HCT116 (cell line): ENCODE measurements around the gene PGBD1. TPM values are rescaled to one million over a fixed set of nuclear protein-coding genes. Genes with fewer than 3 reads are reported as not detected.

Experiments
- ATAC-seq: fragments of 200-7000 bp; cut with Tn5 transposase; 2 replicates; pipeline ENCODE4 v1.9.1; 2020; ENCODE audit warnings: mild to moderate bottlenecking, moderate library complexity
- BruUV-seq: library from RNA; stranded (reverse); fragments of 400-500 nt; replicated peaks from 2 replicates; lab custom pipeline; 2021; lab: Mats Ljungman, UMichigan
- CTCF ChIA-PET: fragments of 300-600 bp; sonication (Branson Sonifier 250); formaldehyde crosslinking; loops from one replicate; lab custom pipeline; 2021; ENCODE audit warnings: antibody characterized with exemption; lab: Charles Lee
- POLR2A ChIA-PET: fragments of 300-600, 350-600 bp; sonication (Branson Sonifier 250); formaldehyde crosslinking; loops from one replicate; lab custom pipeline; 2021; ENCODE audit warnings: antibody characterized with exemption; lab: Charles Lee
- RAD21 ChIA-PET, 2 experiments: fragments of 300-600 bp; sonication (Branson Sonifier 250); formaldehyde crosslinking; loops; one replicate each; lab custom pipeline; 2023; ENCODE audit warnings: low total read pairs in 2 of 2; ENCODE audit not compliant: uncharacterized antibody in 2 of 2, unreplicated experiment in 2 of 2, low non-redundant PET in 1 of 2; lab: Charles Lee
- DNase-seq: peaks from one replicate; pipeline ENCODE4 v3.0.0-alpha.2; 2010; ENCODE audit warnings: low read depth, low spot score
- H2AFZ ChIP-seq: fragments of 200-600 bp; shearing (Covaris generic), sonication (generic); 2 replicates; pipeline ENCODE4 v1.6.1; 2017; ENCODE audit warnings: low read depth, mixed run types, mixed read lengths, antibody characterized with exemption, low read length; ENCODE audit not compliant: poor library complexity, severe bottlenecking
- H3K27ac ChIP-seq: 2 replicates; pipeline ENCODE4 v1.5.1; 2012; ENCODE audit warnings: low read depth, low read length
- H3K27me3 ChIP-seq: fragments of 200-600 bp; sonication (generic); 2 replicates; pipeline ENCODE4 v1.6.1; 2016; ENCODE audit warnings: mixed run types, low read length, mixed read lengths; ENCODE audit not compliant: insufficient read depth
- H3K36me3 ChIP-seq, 2 experiments: fragments of 200-500 bp in 1 of 2; fragments of 200-600 bp in 1 of 2; sonication (Bioruptor generic) in 1 of 2; sonication (generic) in 1 of 2; 2 replicates each; pipeline versions ENCODE4 v1.5.1 to v1.6.1; 2014 to 2016; ENCODE audit warnings: low read length in 2 of 2, inconsistent platforms in 1 of 2, mixed read lengths in 1 of 2, mixed run types in 1 of 2; ENCODE audit not compliant: insufficient read depth in 2 of 2, control insufficient read depth in 1 of 2
- H3K4me1 ChIP-seq, 2 experiments: fragments of 200-600 bp in 1 of 2; sonication (generic) in 1 of 2; 2 replicates each; pipeline versions ENCODE4 v1.5.1 to v1.6.1; 2012 to 2017; ENCODE audit warnings: low read length in 2 of 2, inconsistent platforms in 1 of 2, mild to moderate bottlenecking in 1 of 2, mixed read lengths in 1 of 2, mixed run types in 1 of 2, moderate library complexity in 1 of 2; ENCODE audit not compliant: insufficient read depth in 2 of 2, control insufficient read depth in 1 of 2
- H3K4me2 ChIP-seq: fragments of 200-600 bp; sonication (generic); 2 replicates; pipeline ENCODE4 v1.6.1; 2017; ENCODE audit warnings: mixed run types, low read length, mixed read lengths
- H3K4me3 ChIP-seq, 2 experiments: fragments of 200-600 bp in 1 of 2; sonication (generic) in 1 of 2; replicated peaks in 1 of 2; 2 replicates each; pipeline ENCODE4 v1.5.1; 2011 to 2016; ENCODE audit warnings: low read length in 2 of 2, control low read depth in 1 of 2, low read depth in 1 of 2, mild to moderate bottlenecking in 1 of 2, mixed read lengths in 1 of 2, mixed run types in 1 of 2
- H3K79me2 ChIP-seq: fragments of 200-600 bp; sonication (generic); 2 replicates; pipeline ENCODE4 v1.6.1; 2017; ENCODE audit warnings: mild to moderate bottlenecking, mixed run types, low read length, moderate library complexity, mixed read lengths; ENCODE audit not compliant: insufficient read depth
- H3K9ac ChIP-seq: fragments of 200-600 bp; sonication (generic); 2 replicates; pipeline ENCODE4 v1.6.1; 2016; ENCODE audit warnings: low read length, mixed read lengths
- H3K9me2 ChIP-seq: fragments of 200-600 bp; sonication (generic), shearing (Covaris generic); 2 replicates; pipeline ENCODE4 v1.6.1; 2017; ENCODE audit warnings: mixed run types, mild to moderate bottlenecking, moderate library complexity; ENCODE audit not compliant: insufficient read depth
- H3K9me3 ChIP-seq, 2 experiments: fragments of 200-500 bp in 1 of 2; fragments of 200-600 bp in 1 of 2; sonication (Bioruptor generic) in 1 of 2; sonication (generic) in 1 of 2; 2 replicates each; pipeline ENCODE4 v1.6.1; 2014 to 2017; ENCODE audit warnings: low read length in 2 of 2, mixed read lengths in 2 of 2, inconsistent platforms in 1 of 2, low read depth in 1 of 2, mild to moderate bottlenecking in 1 of 2, mixed run types in 1 of 2, moderate library complexity in 1 of 2; ENCODE audit not compliant: control insufficient read depth in 1 of 2, insufficient read depth in 1 of 2
- H4K20me1 ChIP-seq: fragments of 200-600 bp; sonication (generic), shearing (Covaris generic); 2 replicates; pipeline ENCODE4 v1.6.1; 2017; ENCODE audit warnings: mixed run types, mild to moderate bottlenecking, moderate library complexity; ENCODE audit not compliant: insufficient read depth
- CBX3 ChIP-seq: IDR thresholded peaks from 2 replicates; pipeline ENCODE4 v1.6.1; 2012; ENCODE audit warnings: low read depth
- CEBPB ChIP-seq: IDR thresholded peaks from 2 replicates; pipeline ENCODE4 v1.6.1; 2012; ENCODE audit warnings: low read depth
- CTCF ChIP-seq, 3 experiments: fragments of 200-600 bp in 1 of 3; sonication (generic) in 1 of 3; IDR thresholded peaks in 2 of 3; conservative IDR thresholded peaks in 1 of 3; 2 replicates each; pipeline ENCODE4 v1.5.1; 2012 to 2017; ENCODE audit warnings: low read depth in 2 of 3, low read length in 2 of 3, antibody characterized with exemption in 1 of 3, borderline replicate concordance in 1 of 3, control low read depth in 1 of 3, mild to moderate bottlenecking in 1 of 3, mixed read lengths in 1 of 3, mixed run types in 1 of 3, moderate library complexity in 1 of 3; ENCODE audit not compliant: insufficient read depth in 1 of 3
- ELF1 ChIP-seq: IDR thresholded peaks from 2 replicates; pipeline ENCODE4 v1.6.1; 2012; ENCODE audit warnings: low read depth, borderline replicate concordance
- EZH2 ChIP-seq: fragments of 200-600 bp; sonication (generic); IDR thresholded peaks from 2 replicates; pipeline ENCODE4 v1.6.1; 2017; ENCODE audit warnings: antibody characterized with exemption, mixed run types
- EZH2phosphoT487 ChIP-seq: fragments of 200-600 bp; IDR thresholded peaks from 2 replicates; pipeline ENCODE4 v1.6.1; 2018; ENCODE audit warnings: antibody characterized with exemption, borderline replicate concordance
- FOSL1 ChIP-seq: IDR thresholded peaks from 2 replicates; pipeline ENCODE4 v1.6.1; 2012; ENCODE audit warnings: low read depth
- MAX ChIP-seq: IDR thresholded peaks from 2 replicates; pipeline ENCODE4 v1.6.1; 2012
- POLR2AphosphoS5 ChIP-seq: IDR thresholded peaks from 2 replicates; pipeline ENCODE4 v1.6.1; 2011; ENCODE audit warnings: mild to moderate bottlenecking, low read depth, low read length, moderate library complexity
- RAD21 ChIP-seq: IDR thresholded peaks from 2 replicates; pipeline ENCODE4 v1.6.1; 2012; ENCODE audit warnings: low read depth, mild to moderate bottlenecking
- SIN3A ChIP-seq: IDR thresholded peaks from 2 replicates; pipeline ENCODE4 v1.6.1; 2012; ENCODE audit warnings: low read depth
- SP1 ChIP-seq: IDR thresholded peaks from 2 replicates; pipeline ENCODE4 v1.6.1; 2012; ENCODE audit warnings: low read depth
- SRF ChIP-seq: IDR thresholded peaks from 2 replicates; pipeline ENCODE4 v1.6.1; 2012; ENCODE audit warnings: low read depth
- YY1 ChIP-seq: IDR thresholded peaks from 2 replicates; pipeline ENCODE4 v1.6.1; 2011; ENCODE audit warnings: low read length, low read depth, moderate library complexity, mild to moderate bottlenecking; ENCODE audit not compliant: insufficient replicate concordance; ENCODE audit errors: extremely low read depth
- ZFX ChIP-seq: fragments of 450-650 bp; IDR thresholded peaks from 2 replicates; pipeline ENCODE4 v1.6.1; 2017
- intact Hi-C: fragments of 100-400 bp; cut with micrococcal nuclease; formaldehyde crosslinking; loops from 2 replicates; pipeline ENCODE4 v1.10.0; 2022
- total RNA-seq: library from RNA; stranded (reverse); gene quantifications from one replicate; pipeline ENCODE4 v1.2.1, GENCODE V29; 2021; ENCODE audit not compliant: unreplicated experiment
- TF ChIP-seq, protein P1 (sequence below): IDR thresholded peaks from 2 replicates; pipeline ENCODE4 v1.6.1; 2012; ENCODE audit warnings: low read depth

Gene PGBD1
- total RNA-seq, 1 experiment from 2014 or later, result 3.6 TPM

GRCh38 chr6:28252009-28252975 is 29.1 kb upstream of the PGBD1 start, which contains the start of gene ZKSCAN4 (continued):
- TF ChIP-seq FOSL1 (no peak), SRF (peak; percentile 58; the same call in 1 of the 2 replicates), MAX (peak; percentile 46; the same call in 1 of the 2 replicates), CEBPB (no peak), ZFX (no peak), POLR2AphosphoS5 (peak; percentile 73), CBX3 (peak; percentile 76)

DNA sequence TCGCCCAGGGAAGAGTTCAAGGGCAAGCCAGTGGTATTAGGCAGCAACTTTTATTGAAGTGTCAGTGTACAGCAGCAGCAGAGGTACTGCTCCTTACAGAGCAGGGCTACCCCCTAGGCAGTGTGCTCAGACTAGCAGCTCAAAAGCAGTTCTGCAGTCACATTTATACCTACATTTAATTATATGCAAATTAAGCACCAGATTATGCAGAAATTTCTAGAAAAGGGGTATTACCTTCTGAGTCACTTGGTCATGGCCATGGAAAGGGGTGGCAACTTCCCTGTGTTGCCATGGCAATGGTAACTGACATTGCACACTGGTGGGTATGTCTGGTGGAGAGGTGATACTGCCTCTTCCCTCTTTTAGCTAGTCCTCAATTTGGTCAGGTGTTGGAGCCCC is 27.3 kb upstream of the PGBD1 start:
- Histone ChIP-seq H2AFZ (no peak overlapping the region), H3K4me2 (no peak overlapping the region), H3K4me3 (no peak overlapping the region), H3K9me3 (no peaks in the 10 kb centered on the region), H3K79me2 (peaks cover 12% of the 10 kb centered on the region), H3K27ac (no peak overlapping the region), H3K9me2 (no peaks in the 10 kb centered on the region), H3K9ac (no peak overlapping the region)
- ChIA-PET CTCF (no interaction called here), POLR2A (interaction anchor here (1.2 to 2.5 kb wide), 3 partner anchors 10 to 15 kb away, joined by 4 to 11 read pairs (median 4); partner anchors contain the start of gene ZSCAN26)
- no TSS peak for BruUV-seq
- TF ChIP-seq YY1 (no peak), EZH2phosphoT487 (no peak), POLR2AphosphoS5 (no peak), CEBPB (no peak), SIN3A (no peak), CTCF (IDR thresholded peaks at IDR 0.05 in 2 of 3, conservative IDR thresholded peaks at IDR 0.05 in 1 of 3; ENCODE audit: borderline replicate concordance in 1 of 3, insufficient read depth in 1 of 3, low read depth in 2 of 3, low read length in 2 of 3) (no peak), SP1 (no peak), MAX (no peak), RAD21 (no peak), ELF1 (no peak), EZH2 (no peak)
- TF ChIP-seq, protein P1, sequence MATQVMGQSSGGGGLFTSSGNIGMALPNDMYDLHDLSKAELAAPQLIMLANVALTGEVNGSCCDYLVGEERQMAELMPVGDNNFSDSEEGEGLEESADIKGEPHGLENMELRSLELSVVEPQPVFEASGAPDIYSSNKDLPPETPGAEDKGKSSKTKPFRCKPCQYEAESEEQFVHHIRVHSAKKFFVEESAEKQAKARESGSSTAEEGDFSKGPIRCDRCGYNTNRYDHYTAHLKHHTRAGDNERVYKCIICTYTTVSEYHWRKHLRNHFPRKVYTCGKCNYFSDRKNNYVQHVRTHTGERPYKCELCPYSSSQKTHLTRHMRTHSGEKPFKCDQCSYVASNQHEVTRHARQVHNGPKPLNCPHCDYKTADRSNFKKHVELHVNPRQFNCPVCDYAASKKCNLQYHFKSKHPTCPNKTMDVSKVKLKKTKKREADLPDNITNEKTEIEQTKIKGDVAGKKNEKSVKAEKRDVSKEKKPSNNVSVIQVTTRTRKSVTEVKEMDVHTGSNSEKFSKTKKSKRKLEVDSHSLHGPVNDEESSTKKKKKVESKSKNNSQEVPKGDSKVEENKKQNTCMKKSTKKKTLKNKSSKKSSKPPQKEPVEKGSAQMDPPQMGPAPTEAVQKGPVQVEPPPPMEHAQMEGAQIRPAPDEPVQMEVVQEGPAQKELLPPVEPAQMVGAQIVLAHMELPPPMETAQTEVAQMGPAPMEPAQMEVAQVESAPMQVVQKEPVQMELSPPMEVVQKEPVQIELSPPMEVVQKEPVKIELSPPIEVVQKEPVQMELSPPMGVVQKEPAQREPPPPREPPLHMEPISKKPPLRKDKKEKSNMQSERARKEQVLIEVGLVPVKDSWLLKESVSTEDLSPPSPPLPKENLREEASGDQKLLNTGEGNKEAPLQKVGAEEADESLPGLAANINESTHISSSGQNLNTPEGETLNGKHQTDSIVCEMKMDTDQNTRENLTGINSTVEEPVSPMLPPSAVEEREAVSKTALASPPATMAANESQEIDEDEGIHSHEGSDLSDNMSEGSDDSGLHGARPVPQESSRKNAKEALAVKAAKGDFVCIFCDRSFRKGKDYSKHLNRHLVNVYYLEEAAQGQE, result no peak
- TF ChIP-seq, all 23 proteins: peak for 0
- no peaks in the 10 kb centered on the region for H3K36me3 ChIP-seq
- RAD21 ChIA-PET, result no interaction called here
- H3K4me1 ChIP-seq, result peaks cover 7 to 15% of the 10 kb centered on the region in 2 experiments; a peak in 3 of 4 replicates
- intact Hi-C loops, result no loop called here
- DNase-seq (no peak), ATAC-seq (no peak)
- H4K20me1 ChIP-seq, result no peaks in the 10 kb centered on the region
- no peaks in the 10 kb centered on the region for H3K27me3 ChIP-seq
